ENCODE measurements around the gene RABGAP1. TPM values are rescaled to one million over a fixed set of nuclear protein-coding genes. Genes with fewer than 3 reads are reported as not detected.

Gene RABGAP1
- polyA plus RNA-seq, 1 of the 3 experiments (the other 2 are of a cell fraction), result 20.2 TPM

DNA sequence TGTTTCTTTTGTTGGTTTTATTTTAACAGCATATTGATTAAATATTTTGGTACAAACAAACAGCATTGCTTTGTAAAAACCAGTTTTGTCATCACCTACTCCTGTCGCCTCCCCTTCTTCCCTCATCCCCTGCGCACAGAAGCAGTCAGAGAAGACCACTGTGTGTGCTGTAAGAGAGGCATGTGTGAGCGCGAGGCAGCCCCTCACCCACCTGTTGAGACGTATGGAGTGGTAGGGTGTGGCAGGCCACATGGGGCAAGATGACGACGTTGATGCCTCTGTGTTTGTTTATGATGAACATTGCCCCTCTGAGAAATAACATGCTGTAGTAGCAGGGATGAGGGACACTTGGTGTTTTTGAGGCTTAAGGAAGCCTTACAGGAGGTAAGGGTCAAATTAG, 164.0 kb downstream of the RABGAP1 start (continued):
- TF ChIP-seq, protein P1, sequence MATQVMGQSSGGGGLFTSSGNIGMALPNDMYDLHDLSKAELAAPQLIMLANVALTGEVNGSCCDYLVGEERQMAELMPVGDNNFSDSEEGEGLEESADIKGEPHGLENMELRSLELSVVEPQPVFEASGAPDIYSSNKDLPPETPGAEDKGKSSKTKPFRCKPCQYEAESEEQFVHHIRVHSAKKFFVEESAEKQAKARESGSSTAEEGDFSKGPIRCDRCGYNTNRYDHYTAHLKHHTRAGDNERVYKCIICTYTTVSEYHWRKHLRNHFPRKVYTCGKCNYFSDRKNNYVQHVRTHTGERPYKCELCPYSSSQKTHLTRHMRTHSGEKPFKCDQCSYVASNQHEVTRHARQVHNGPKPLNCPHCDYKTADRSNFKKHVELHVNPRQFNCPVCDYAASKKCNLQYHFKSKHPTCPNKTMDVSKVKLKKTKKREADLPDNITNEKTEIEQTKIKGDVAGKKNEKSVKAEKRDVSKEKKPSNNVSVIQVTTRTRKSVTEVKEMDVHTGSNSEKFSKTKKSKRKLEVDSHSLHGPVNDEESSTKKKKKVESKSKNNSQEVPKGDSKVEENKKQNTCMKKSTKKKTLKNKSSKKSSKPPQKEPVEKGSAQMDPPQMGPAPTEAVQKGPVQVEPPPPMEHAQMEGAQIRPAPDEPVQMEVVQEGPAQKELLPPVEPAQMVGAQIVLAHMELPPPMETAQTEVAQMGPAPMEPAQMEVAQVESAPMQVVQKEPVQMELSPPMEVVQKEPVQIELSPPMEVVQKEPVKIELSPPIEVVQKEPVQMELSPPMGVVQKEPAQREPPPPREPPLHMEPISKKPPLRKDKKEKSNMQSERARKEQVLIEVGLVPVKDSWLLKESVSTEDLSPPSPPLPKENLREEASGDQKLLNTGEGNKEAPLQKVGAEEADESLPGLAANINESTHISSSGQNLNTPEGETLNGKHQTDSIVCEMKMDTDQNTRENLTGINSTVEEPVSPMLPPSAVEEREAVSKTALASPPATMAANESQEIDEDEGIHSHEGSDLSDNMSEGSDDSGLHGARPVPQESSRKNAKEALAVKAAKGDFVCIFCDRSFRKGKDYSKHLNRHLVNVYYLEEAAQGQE (IDR thresholded peaks at IDR 0.05; ENCODE audit: low read depth, low read length), result no peak
- TF ChIP-seq TAF1 (IDR thresholded peaks at IDR 0.05; ENCODE audit: borderline replicate concordance, low read depth, low read length) (no peak), MEF2A (IDR thresholded peaks at IDR 0.05; ENCODE audit: borderline replicate concordance, low read depth) (no peak), SMC3 (IDR thresholded peaks at IDR 0.05; ENCODE audit: low read depth, low read length) (no peak), SIN3A (IDR thresholded peaks at IDR 0.05; ENCODE audit: borderline replicate concordance, low read depth, low read length) (no peak), NFIC (IDR thresholded peaks at IDR 0.05; ENCODE audit: borderline replicate concordance) (no peak), FOSL2 (IDR thresholded peaks at IDR 0.05; ENCODE audit: borderline replicate concordance, low read depth) (no peak), JUND (IDR thresholded peaks at IDR 0.05) (no peak), FOXM1 (IDR thresholded peaks at IDR 0.05; ENCODE audit: low read depth) (no peak), CHD2 (IDR thresholded peaks at IDR 0.05; ENCODE audit: low read length, partially characterized antibody) (no peak), RFX5 (IDR thresholded peaks at IDR 0.05; ENCODE audit: low read length) (no peak), YY1 (IDR thresholded peaks at IDR 0.05; ENCODE audit: low read depth) (no peak)
- TF ChIP-seq, protein P2, sequence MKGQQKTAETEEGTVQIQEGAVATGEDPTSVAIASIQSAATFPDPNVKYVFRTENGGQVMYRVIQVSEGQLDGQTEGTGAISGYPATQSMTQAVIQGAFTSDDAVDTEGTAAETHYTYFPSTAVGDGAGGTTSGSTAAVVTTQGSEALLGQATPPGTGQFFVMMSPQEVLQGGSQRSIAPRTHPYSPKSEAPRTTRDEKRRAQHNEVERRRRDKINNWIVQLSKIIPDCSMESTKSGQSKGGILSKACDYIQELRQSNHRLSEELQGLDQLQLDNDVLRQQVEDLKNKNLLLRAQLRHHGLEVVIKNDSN (IDR thresholded peaks at IDR 0.05; ENCODE audit: borderline replicate concordance, low read depth), result no peak
- TF ChIP-seq, protein P3, sequence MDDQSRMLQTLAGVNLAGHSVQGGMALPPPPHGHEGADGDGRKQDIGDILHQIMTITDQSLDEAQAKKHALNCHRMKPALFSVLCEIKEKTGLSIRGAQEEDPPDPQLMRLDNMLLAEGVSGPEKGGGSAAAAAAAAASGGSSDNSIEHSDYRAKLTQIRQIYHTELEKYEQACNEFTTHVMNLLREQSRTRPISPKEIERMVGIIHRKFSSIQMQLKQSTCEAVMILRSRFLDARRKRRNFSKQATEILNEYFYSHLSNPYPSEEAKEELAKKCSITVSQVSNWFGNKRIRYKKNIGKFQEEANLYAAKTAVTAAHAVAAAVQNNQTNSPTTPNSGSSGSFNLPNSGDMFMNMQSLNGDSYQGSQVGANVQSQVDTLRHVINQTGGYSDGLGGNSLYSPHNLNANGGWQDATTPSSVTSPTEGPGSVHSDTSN (IDR thresholded peaks at IDR 0.05), result no peak

DNA sequence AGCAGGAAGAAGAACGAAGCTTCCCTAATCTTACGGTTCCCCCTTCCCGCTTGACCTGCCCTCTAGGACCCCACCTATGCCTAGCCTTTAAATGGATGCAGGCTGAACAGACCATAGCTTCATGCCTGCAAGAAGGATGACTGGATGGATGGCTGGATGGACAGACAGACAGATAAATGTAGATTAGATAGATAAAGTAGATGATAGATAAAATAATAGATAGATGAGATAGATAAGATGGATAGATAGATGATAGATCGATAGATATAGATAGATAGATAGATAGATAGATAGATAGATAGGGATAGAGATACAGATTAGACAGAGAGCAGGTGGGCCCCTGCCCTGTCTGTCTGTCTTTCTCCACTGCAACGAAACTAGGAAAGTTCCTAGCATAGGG, 164.7 kb downstream of the RABGAP1 start:
- ChIA-PET CTCF (interaction anchor here (1.0 to 3.6 kb wide), 3 partner anchors 13 to 249 kb away, joined by 4 to 16 read pairs (median 5); no protein-coding TSS in a partner anchor), POLR2A (no interaction called here)
- no peaks in the 10 kb centered on the region for H3K79me2 ChIP-seq (ENCODE audit: insufficient read depth)
- no peaks in the 10 kb centered on the region for H4K20me1 ChIP-seq (ENCODE audit: insufficient read depth)
- 90% methylated on average over 5 of the region's 5 CpGs for WGBS (ENCODE audit: low lambda C conversion rate)
- no peaks in the 10 kb centered on the region for H3K27me3 ChIP-seq (ENCODE audit: insufficient read depth)
- H3K4me2 ChIP-seq, result no peak overlapping the region
- no peak for DNase-seq
- H3K36me3 ChIP-seq (replicated peaks in 1 of 2; ENCODE audit: control insufficient read depth in 1 of 2, insufficient read depth in 2 of 2, low read length in 1 of 2), result peaks cover 41 to 89% of the 10 kb centered on the region in 2 experiments
- no peak overlapping the region for H3K9ac ChIP-seq
- H3K4me3 ChIP-seq (ENCODE audit: low read depth in 2 of 2, low read length in 1 of 2), result no peak overlapping the region
- H3K9me2 ChIP-seq, result no peaks in the 10 kb centered on the region
- H3K27ac ChIP-seq (ENCODE audit: low read depth in 2 of 2, low read length in 1 of 2), result no peak overlapping the region
- no peaks in the 10 kb centered on the region; a peak in 1 of 4 replicates for H3K4me1 ChIP-seq (ENCODE audit: control insufficient read depth in 1 of 2, insufficient read depth in 2 of 2, low read depth in 1 of 2, low read length in 1 of 2)
- H3F3A ChIP-seq (replicated peaks; ENCODE audit: insufficient read depth), result no peaks in the 10 kb centered on the region
- H3K9me3 ChIP-seq, result no peaks in the 10 kb centered on the region
- H2AFZ ChIP-seq (ENCODE audit: low read depth), result no peak overlapping the region
- no peak for TF ChIP-seq TEAD4 (IDR thresholded peaks at IDR 0.05; ENCODE audit: borderline replicate concordance, insufficient read depth)
- TF ChIP-seq, protein P4, sequence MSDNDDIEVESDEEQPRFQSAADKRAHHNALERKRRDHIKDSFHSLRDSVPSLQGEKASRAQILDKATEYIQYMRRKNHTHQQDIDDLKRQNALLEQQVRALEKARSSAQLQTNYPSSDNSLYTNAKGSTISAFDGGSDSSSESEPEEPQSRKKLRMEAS (IDR thresholded peaks at IDR 0.05; ENCODE audit: low read depth), result no peak
- TF ChIP-seq MXI1 (IDR thresholded peaks at IDR 0.05; ENCODE audit: low read depth, low read length), result no peak
- TF ChIP-seq GABPA (IDR thresholded peaks at IDR 0.05; ENCODE audit: low read depth), result no peak
- no peak for TF ChIP-seq NRF1 (IDR thresholded peaks at IDR 0.05; ENCODE audit: low read depth, low read length)
- TF ChIP-seq, protein P2 (IDR thresholded peaks at IDR 0.05; ENCODE audit: borderline replicate concordance, low read depth), result no peak
- no peak for TF ChIP-seq TAF1 (IDR thresholded peaks at IDR 0.05; ENCODE audit: borderline replicate concordance, low read depth, low read length)
- TF ChIP-seq JUND (IDR thresholded peaks at IDR 0.05), result no peak
- TF ChIP-seq, protein P5, sequence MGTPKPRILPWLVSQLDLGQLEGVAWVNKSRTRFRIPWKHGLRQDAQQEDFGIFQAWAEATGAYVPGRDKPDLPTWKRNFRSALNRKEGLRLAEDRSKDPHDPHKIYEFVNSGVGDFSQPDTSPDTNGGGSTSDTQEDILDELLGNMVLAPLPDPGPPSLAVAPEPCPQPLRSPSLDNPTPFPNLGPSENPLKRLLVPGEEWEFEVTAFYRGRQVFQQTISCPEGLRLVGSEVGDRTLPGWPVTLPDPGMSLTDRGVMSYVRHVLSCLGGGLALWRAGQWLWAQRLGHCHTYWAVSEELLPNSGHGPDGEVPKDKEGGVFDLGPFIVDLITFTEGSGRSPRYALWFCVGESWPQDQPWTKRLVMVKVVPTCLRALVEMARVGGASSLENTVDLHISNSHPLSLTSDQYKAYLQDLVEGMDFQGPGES (IDR thresholded peaks at IDR 0.05; ENCODE audit: low read depth, low read length), result no peak
- no peak for TF ChIP-seq CHD2 (IDR thresholded peaks at IDR 0.05; ENCODE audit: low read length, partially characterized antibody)
- TF ChIP-seq, protein P1 (IDR thresholded peaks at IDR 0.05; ENCODE audit: low read depth, low read length), result no peak
- no peak for TF ChIP-seq YY1 (IDR thresholded peaks at IDR 0.05; ENCODE audit: low read depth)
